HEK293 (cell line): ENCODE results near the gene NEO1.

Experiments
- CTCF ChIP-seq: fragments of 450-650 bp; formaldehyde crosslinking; IDR thresholded peaks from 2 replicates; pipeline ENCODE4 v1.5.1; 2016; ENCODE audit warnings: missing biosample characterization, missing genetic modification characterization
- ELK4 ChIP-seq: IDR thresholded peaks from 2 replicates; pipeline ENCODE4 v1.6.1; 2011; ENCODE audit warnings: mild to moderate bottlenecking, low read depth, low read length, borderline replicate concordance
- MYNN ChIP-seq: fragments of 450-650 bp; formaldehyde crosslinking; IDR thresholded peaks from 2 replicates; pipeline ENCODE4 v1.5.1; 2016; ENCODE audit warnings: missing biosample characterization, missing genetic modification characterization, borderline replicate concordance
- PATZ1 ChIP-seq: fragments of 450-650 bp; formaldehyde crosslinking; IDR thresholded peaks from 2 replicates; pipeline ENCODE4 v1.5.1; 2016; ENCODE audit warnings: missing biosample characterization, missing genetic modification characterization
- TCF7L2 ChIP-seq: IDR thresholded peaks from 2 replicates; pipeline ENCODE4 v1.6.1; 2011; ENCODE audit warnings: low read depth, mild to moderate bottlenecking, inconsistent platforms, low read length, moderate library complexity, borderline replicate concordance
- ZNF362 ChIP-seq: fragments of 450-650 bp; formaldehyde crosslinking; IDR thresholded peaks from 2 replicates; pipeline ENCODE4 v1.5.1; 2016; ENCODE audit warnings: missing biosample characterization, missing genetic modification characterization
- ZNF513 ChIP-seq: fragments of 450-650 bp; IDR thresholded peaks from 2 replicates; pipeline ENCODE4 v1.5.1; 2018; ENCODE audit warnings: missing biosample characterization, missing genetic modification characterization
- ZSCAN16 ChIP-seq: fragments of 450-650 bp; formaldehyde crosslinking; IDR thresholded peaks from 2 replicates; pipeline ENCODE4 v1.5.1; 2016; ENCODE audit warnings: missing biosample characterization, missing genetic modification characterization

GRCh38 chr15:73328981-73329380 is 276.7 kb downstream of the NEO1 start:
- TF ChIP-seq PATZ1 = no peak
- no peak for TF ChIP-seq CTCF
- TF ChIP-seq TCF7L2 = no peak
- TF ChIP-seq ELK4 = no peak
- TF ChIP-seq ZNF513 = no peak
- TF ChIP-seq ZNF362 (tag by site-specific recombination) = no peak
- no peak for TF ChIP-seq MYNN (tag by site-specific recombination)
- TF ChIP-seq ZSCAN16 = no peak
